Measurements from ENCODE around the gene ZBTB2.

DNA sequence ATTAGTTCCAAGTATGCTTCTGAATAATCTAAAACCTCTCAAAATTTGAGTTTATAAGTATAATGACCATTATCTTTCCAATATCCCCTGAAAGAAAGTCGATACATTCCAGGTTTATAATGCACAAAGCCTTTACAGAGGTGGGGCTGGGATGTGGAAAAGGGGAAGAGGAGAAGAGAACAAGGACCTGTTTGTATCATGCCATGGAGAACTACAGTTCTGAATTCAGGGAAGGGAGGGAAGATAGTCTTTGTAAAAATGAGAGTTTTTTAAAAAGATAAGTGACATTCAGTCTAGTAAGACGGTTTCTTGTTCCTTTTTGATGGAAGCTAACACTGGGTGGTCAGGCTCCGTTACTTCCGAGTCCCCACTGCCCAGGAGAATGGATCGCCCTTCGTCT, 26.1 kb downstream of the ZBTB2 start:
- TF ChIP-seq, protein P1, sequence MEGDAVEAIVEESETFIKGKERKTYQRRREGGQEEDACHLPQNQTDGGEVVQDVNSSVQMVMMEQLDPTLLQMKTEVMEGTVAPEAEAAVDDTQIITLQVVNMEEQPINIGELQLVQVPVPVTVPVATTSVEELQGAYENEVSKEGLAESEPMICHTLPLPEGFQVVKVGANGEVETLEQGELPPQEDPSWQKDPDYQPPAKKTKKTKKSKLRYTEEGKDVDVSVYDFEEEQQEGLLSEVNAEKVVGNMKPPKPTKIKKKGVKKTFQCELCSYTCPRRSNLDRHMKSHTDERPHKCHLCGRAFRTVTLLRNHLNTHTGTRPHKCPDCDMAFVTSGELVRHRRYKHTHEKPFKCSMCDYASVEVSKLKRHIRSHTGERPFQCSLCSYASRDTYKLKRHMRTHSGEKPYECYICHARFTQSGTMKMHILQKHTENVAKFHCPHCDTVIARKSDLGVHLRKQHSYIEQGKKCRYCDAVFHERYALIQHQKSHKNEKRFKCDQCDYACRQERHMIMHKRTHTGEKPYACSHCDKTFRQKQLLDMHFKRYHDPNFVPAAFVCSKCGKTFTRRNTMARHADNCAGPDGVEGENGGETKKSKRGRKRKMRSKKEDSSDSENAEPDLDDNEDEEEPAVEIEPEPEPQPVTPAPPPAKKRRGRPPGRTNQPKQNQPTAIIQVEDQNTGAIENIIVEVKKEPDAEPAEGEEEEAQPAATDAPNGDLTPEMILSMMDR (IDR thresholded peaks at IDR 0.05), result no peak
- no peak for TF ChIP-seq MAX (CRISPR knock-in tag; IDR thresholded peaks at IDR 0.05)
- TF ChIP-seq ZBTB43 (CRISPR knock-in tag; IDR thresholded peaks at IDR 0.05), result no peak
- TF ChIP-seq ATF6 (CRISPR knock-in tag; IDR thresholded peaks at IDR 0.05), result no peak
- TF ChIP-seq ATF2 (CRISPR knock-in tag; IDR thresholded peaks at IDR 0.05; ENCODE audit: borderline replicate concordance, low read depth), result no peak
- TF ChIP-seq TP53 (CRISPR knock-in tag; IDR thresholded peaks at IDR 0.05), result no peak
- TF ChIP-seq, protein P2, sequence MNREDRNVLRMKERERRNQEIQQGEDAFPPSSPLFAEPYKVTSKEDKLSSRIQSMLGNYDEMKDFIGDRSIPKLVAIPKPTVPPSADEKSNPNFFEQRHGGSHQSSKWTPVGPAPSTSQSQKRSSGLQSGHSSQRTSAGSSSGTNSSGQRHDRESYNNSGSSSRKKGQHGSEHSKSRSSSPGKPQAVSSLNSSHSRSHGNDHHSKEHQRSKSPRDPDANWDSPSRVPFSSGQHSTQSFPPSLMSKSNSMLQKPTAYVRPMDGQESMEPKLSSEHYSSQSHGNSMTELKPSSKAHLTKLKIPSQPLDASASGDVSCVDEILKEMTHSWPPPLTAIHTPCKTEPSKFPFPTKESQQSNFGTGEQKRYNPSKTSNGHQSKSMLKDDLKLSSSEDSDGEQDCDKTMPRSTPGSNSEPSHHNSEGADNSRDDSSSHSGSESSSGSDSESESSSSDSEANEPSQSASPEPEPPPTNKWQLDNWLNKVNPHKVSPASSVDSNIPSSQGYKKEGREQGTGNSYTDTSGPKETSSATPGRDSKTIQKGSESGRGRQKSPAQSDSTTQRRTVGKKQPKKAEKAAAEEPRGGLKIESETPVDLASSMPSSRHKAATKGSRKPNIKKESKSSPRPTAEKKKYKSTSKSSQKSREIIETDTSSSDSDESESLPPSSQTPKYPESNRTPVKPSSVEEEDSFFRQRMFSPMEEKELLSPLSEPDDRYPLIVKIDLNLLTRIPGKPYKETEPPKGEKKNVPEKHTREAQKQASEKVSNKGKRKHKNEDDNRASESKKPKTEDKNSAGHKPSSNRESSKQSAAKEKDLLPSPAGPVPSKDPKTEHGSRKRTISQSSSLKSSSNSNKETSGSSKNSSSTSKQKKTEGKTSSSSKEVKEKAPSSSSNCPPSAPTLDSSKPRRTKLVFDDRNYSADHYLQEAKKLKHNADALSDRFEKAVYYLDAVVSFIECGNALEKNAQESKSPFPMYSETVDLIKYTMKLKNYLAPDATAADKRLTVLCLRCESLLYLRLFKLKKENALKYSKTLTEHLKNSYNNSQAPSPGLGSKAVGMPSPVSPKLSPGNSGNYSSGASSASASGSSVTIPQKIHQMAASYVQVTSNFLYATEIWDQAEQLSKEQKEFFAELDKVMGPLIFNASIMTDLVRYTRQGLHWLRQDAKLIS (CRISPR knock-in tag; IDR thresholded peaks at IDR 0.05; ENCODE audit: borderline replicate concordance), result no peak
- TF ChIP-seq AR (CRISPR knock-in tag; IDR thresholded peaks at IDR 0.05), result no peak
- TF ChIP-seq NR2C2 (CRISPR knock-in tag; IDR thresholded peaks at IDR 0.05), result no peak
